ENCODE measurements around the gene TMEM147. TPM values are rescaled to one million over a fixed set of nuclear protein-coding genes. Genes with fewer than 3 reads are reported as not detected.

Gene TMEM147
- total and polyA plus RNA-seq, 4 donors, result 18.1 to 97.4 (median 44.7) TPM

DNA sequence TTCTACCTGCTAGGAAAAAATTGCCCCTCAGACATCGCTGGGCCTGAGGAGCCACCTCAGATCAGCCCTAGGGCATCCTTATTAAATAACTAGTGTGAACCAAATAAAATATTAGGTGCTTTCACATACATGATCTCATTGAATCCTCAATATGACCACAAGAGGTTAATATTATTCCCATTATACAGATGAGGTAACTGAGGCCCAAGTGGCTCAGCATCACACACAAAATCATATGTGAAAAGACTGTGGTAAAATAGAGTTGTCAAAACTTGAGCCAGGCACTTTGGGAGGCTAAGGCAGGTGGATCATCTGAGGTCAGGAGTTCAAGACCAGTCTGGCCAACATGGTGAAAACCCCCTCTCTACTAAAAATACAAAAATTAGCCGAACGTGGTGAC, 29.1 kb upstream of the TMEM147 start (continued):
- TF ChIP-seq, protein P1, sequence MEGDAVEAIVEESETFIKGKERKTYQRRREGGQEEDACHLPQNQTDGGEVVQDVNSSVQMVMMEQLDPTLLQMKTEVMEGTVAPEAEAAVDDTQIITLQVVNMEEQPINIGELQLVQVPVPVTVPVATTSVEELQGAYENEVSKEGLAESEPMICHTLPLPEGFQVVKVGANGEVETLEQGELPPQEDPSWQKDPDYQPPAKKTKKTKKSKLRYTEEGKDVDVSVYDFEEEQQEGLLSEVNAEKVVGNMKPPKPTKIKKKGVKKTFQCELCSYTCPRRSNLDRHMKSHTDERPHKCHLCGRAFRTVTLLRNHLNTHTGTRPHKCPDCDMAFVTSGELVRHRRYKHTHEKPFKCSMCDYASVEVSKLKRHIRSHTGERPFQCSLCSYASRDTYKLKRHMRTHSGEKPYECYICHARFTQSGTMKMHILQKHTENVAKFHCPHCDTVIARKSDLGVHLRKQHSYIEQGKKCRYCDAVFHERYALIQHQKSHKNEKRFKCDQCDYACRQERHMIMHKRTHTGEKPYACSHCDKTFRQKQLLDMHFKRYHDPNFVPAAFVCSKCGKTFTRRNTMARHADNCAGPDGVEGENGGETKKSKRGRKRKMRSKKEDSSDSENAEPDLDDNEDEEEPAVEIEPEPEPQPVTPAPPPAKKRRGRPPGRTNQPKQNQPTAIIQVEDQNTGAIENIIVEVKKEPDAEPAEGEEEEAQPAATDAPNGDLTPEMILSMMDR (IDR thresholded peaks at IDR 0.05; ENCODE audit: low read depth, low read length, missing input control), result no peak
- TF ChIP-seq RAD21 (IDR thresholded peaks at IDR 0.05) (no peak), NR2F2 (IDR thresholded peaks at IDR 0.05) (no peak), TAF1 (conservative IDR thresholded peaks at IDR 0.05) (no peak)

DNA sequence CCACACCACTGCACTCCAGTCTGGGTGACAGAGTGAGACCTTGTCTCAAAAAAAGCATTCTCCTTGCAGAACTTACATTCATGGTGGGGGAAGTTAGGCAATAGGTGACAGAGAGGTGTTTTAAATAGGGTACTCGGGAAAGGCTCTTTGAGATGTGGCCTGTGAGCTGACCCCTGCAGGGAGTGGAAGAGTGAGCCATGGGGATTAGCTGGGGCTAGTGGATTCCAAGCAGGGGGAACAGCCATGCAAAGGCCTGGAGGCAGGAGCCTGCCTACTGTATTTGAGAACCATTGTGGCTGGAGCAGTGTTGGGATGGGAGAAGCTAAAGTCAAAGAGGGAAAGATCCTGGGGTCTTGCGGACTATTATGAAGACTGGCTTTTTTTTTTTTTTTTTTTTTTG, 28.1 kb upstream of the TMEM147 start:
- TF ChIP-seq, protein P1 (IDR thresholded peaks at IDR 0.05; ENCODE audit: low read depth, low read length, missing input control), result no peak
- TF ChIP-seq, protein P2, sequence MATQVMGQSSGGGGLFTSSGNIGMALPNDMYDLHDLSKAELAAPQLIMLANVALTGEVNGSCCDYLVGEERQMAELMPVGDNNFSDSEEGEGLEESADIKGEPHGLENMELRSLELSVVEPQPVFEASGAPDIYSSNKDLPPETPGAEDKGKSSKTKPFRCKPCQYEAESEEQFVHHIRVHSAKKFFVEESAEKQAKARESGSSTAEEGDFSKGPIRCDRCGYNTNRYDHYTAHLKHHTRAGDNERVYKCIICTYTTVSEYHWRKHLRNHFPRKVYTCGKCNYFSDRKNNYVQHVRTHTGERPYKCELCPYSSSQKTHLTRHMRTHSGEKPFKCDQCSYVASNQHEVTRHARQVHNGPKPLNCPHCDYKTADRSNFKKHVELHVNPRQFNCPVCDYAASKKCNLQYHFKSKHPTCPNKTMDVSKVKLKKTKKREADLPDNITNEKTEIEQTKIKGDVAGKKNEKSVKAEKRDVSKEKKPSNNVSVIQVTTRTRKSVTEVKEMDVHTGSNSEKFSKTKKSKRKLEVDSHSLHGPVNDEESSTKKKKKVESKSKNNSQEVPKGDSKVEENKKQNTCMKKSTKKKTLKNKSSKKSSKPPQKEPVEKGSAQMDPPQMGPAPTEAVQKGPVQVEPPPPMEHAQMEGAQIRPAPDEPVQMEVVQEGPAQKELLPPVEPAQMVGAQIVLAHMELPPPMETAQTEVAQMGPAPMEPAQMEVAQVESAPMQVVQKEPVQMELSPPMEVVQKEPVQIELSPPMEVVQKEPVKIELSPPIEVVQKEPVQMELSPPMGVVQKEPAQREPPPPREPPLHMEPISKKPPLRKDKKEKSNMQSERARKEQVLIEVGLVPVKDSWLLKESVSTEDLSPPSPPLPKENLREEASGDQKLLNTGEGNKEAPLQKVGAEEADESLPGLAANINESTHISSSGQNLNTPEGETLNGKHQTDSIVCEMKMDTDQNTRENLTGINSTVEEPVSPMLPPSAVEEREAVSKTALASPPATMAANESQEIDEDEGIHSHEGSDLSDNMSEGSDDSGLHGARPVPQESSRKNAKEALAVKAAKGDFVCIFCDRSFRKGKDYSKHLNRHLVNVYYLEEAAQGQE (IDR thresholded peaks at IDR 0.05), result no peak
- TF ChIP-seq GABPA (IDR thresholded peaks at IDR 0.05 in 1 of 2, conservative IDR thresholded peaks at IDR 0.05 in 1 of 2) (no peak), SP1 (IDR thresholded peaks at IDR 0.05) (no peak), EGR1 (IDR thresholded peaks at IDR 0.05; ENCODE audit: low read depth in 2 of 2) (no peak), NR2F2 (IDR thresholded peaks at IDR 0.05) (no peak), YY1 (IDR thresholded peaks at IDR 0.05) (no peak), RAD21 (IDR thresholded peaks at IDR 0.05) (no peak), FOXA2 (IDR thresholded peaks at IDR 0.05) (no peak), TAF1 (conservative IDR thresholded peaks at IDR 0.05) (no peak), FOXA1 (IDR thresholded peaks at IDR 0.05) (no peak), JUND (IDR thresholded peaks at IDR 0.05) (no peak), HNF4A (conservative IDR thresholded peaks at IDR 0.05) (no peak), RXRA (IDR thresholded peaks at IDR 0.05) (no peak), HNF4G (IDR thresholded peaks at IDR 0.05) (no peak)
- TF ChIP-seq, protein P3, sequence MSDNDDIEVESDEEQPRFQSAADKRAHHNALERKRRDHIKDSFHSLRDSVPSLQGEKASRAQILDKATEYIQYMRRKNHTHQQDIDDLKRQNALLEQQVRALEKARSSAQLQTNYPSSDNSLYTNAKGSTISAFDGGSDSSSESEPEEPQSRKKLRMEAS (IDR thresholded peaks at IDR 0.05), result no peak
- TF ChIP-seq, protein P4, sequence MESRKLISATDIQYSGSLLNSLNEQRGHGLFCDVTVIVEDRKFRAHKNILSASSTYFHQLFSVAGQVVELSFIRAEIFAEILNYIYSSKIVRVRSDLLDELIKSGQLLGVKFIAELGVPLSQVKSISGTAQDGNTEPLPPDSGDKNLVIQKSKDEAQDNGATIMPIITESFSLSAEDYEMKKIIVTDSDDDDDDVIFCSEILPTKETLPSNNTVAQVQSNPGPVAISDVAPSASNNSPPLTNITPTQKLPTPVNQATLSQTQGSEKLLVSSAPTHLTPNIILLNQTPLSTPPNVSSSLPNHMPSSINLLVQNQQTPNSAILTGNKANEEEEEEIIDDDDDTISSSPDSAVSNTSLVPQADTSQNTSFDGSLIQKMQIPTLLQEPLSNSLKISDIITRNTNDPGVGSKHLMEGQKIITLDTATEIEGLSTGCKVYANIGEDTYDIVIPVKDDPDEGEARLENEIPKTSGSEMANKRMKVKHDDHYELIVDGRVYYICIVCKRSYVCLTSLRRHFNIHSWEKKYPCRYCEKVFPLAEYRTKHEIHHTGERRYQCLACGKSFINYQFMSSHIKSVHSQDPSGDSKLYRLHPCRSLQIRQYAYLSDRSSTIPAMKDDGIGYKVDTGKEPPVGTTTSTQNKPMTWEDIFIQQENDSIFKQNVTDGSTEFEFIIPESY (IDR thresholded peaks at IDR 0.05), result no peak
- Histone ChIP-seq H3K4me1 (ENCODE audit: control insufficient read depth in 4 of 4, insufficient read depth in 4 of 4, low read length in 3 of 4) (no peaks in the 10 kb centered on the region), H3K4me3 (ENCODE audit: low read depth in 1 of 3, low read length in 3 of 3) (no peak overlapping the region), H3K9me3 (ENCODE audit: control insufficient read depth in 4 of 4, low read length in 3 of 4) (no peaks in the 10 kb centered on the region), H3K27ac (ENCODE audit: low read depth in 1 of 2, low read length in 2 of 2) (no peak overlapping the region), H3K9ac (ENCODE audit: low read depth in 1 of 2, low read length in 2 of 2) (no peak overlapping the region), H3K27me3 (ENCODE audit: control insufficient read depth in 4 of 4, insufficient read depth in 4 of 4, low read length in 3 of 4) (no peaks in the 10 kb centered on the region), H3K36me3 (ENCODE audit: control insufficient read depth in 4 of 4, insufficient read depth in 3 of 4, low read depth in 1 of 4, low read length in 3 of 4) (no peaks in the 10 kb centered on the region)
- 95% methylated on average over 2 of the region's 2 CpGs for WGBS
- no peak for DNase-seq (ENCODE audit: low spot score)
